GM21825 (cell line): ENCODE results near the gene BRF1.

Experiments
- ATAC-seq: cut with Tn5 transposase; IDR thresholded peaks from one replicate; pipeline ENCODE4 v1.9.1; 2021; ENCODE audit warnings: mild to moderate bottlenecking, moderate library complexity; ENCODE audit not compliant: unreplicated experiment

Gene BRF1

GRCh38 chr14:105212541-105213300, 88.1 kb downstream of the BRF1 start:
- ATAC-seq = no peak

GRCh38 chr14:105211758-105212089, 89.1 kb downstream of the BRF1 start:
- no peak for ATAC-seq

GRCh38 chr14:105211086-105211757, 89.6 kb downstream of the BRF1 start:
- ATAC-seq = no peak

- no peak for ATAC-seq
These were observed 90.4 kb downstream of the BRF1 start for GRCh38 chr14:105210266-105211025.

- ATAC-seq = no peak
These were observed 91.2 kb downstream of the BRF1 start for GRCh38 chr14:105209646-105210045.

- no peak for ATAC-seq
These were observed 91.7 kb downstream of the BRF1 start for GRCh38 chr14:105209091-105209490.

GRCh38 chr14:105208738-105209075, 92.1 kb downstream of the BRF1 start:
- no peak for ATAC-seq

- ATAC-seq = no peak
These were observed 92.6 kb downstream of the BRF1 start for GRCh38 chr14:105207996-105208737.

- no peak for ATAC-seq
These were observed 93.3 kb downstream of the BRF1 start for GRCh38 chr14:105207460-105207901.

- ATAC-seq = no peak
These were observed 93.9 kb downstream of the BRF1 start for GRCh38 chr14:105206873-105207272.

GRCh38 chr14:105205673-105206208, 95.1 kb downstream of the BRF1 start:
- no peak for ATAC-seq

- ATAC-seq = no peak
These were observed 95.7 kb downstream of the BRF1 start for GRCh38 chr14:105204931-105205672.

- ATAC-seq = no peak
These were observed 96.4 kb downstream of the BRF1 start for GRCh38 chr14:105204206-105204930.

- ATAC-seq = no peak
These were observed 97.1 kb downstream of the BRF1 start for GRCh38 chr14:105203701-105204100.

- no peak for ATAC-seq
These were observed 97.7 kb downstream of the BRF1 start for GRCh38 chr14:105203057-105203531.

GRCh38 chr14:105201925-105202513, 98.8 kb downstream of the BRF1 start:
- no peak for ATAC-seq

GRCh38 chr14:105201156-105201924, 99.5 kb downstream of the BRF1 start:
- no peak for ATAC-seq

GRCh38 chr14:105200641-105201040, 100.2 kb downstream of the BRF1 start:
- ATAC-seq = no peak
